ENCODE results near the gene BTNL2. TPM values are rescaled to one million over a fixed set of nuclear protein-coding genes. Genes with fewer than 3 reads are reported as not detected.
"Not testable (repeated sequence)": the region's sequence is repeated elsewhere in the genome, so short reads cannot be mapped to it uniquely, and the experiment has no call there.

Gene BTNL2
- total RNA-seq, 1 experiment from 2014 or later: not detected

DNA sequence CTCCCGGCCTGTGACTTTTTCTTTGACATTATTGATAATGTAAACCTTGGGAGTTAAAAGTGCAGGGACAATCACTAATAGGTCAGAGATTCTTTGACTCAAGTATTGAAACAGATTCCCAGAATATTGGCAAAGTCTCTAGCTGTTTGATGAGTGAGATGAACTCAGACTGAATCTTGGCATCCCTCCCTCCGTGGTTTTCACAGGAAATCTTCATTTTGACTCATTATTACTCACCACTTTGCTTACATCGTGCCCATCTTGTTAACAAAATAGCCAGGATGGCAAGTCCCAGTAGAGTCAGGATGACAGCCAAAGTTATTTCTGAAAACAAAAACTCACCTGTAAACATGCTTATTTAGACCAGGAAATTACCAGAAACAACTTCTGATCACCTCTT, 37.3 kb downstream of the BTNL2 start:
- peak; percentile 83 for DNase-seq (ENCODE audit: low spot score)

DNA sequence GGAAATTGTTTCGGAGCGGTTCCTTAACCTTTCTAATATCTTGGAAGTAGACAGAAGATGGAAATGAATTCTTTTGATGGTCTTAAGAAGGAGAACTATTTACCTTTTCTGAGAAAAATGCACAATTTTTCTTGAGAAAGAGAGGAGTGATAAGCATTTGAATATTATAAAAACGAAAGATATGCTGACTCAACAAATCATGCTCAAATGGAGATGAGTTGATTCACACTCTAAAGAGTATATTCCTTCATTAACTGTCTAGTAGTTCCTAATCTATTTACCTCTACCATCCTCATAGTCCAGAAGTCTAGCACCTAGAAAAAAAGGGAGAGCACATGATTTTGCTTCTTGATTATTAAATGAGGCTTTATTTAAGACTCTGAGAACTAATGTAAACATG, 39.3 kb downstream of the BTNL2 start:
- DNase-seq (ENCODE audit: low spot score): no peak

DNA sequence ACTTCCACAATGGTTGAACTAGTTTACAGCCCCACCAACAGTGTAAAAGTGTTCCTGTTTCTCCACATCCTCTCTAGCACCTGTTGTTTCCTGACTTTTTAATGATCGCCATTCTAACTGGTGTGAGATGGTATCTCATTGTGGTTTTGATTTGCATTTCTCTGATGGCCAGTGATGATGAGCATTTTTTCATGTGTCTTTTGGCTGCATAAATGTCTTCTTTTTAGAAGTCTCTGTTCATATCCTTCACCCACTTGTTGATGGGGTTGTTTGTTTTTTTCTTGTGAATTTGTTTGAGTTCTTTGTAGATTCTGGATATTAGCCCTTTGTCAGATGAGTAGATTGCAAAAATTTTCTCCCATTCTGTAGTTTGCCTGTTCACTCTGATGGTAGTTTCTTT, 47.8 kb downstream of the BTNL2 start:
- DNase-seq (ENCODE audit: low spot score): not testable (repeated sequence)

DNA sequence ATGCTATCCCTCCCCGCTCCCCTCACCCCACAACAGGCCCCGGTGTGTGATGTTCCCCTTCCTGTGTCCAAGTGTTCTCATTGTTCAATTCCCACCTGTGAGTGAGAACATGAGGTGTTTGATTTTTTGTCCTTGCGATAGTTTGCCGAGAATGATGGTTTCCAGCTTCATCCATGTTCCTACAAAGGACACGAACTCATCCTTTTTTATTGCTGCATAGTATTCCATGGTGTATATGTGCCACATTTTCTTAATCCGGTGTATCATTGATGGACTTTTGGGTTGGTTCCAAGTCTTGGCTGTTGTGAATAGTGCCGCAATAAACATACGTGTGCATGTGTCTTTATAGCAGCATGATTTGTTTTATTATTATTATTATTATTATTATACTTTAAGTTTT, 48.4 kb downstream of the BTNL2 start:
- not testable (repeated sequence) for DNase-seq (ENCODE audit: low spot score)

DNA sequence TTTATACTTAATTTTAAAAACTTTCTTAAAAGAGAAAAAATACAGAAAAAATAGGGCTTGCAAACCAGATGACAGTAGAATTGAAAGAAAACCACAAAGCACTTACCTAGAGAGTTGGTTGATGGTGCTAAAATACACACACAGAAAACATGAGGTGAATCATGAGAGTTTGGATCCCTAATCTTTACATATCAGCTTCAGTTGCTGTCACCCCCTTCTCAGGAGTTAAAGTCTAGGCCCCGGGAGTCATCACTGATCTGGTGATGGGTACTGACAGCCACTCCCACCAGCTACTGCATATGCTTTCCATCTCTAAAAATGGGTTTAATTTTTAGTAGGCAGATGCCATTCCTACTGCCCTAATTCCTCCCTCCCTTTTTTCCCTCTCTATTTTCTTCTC, 52.0 kb downstream of the BTNL2 start:
- DNase-seq (ENCODE audit: low spot score): no peak

DNA sequence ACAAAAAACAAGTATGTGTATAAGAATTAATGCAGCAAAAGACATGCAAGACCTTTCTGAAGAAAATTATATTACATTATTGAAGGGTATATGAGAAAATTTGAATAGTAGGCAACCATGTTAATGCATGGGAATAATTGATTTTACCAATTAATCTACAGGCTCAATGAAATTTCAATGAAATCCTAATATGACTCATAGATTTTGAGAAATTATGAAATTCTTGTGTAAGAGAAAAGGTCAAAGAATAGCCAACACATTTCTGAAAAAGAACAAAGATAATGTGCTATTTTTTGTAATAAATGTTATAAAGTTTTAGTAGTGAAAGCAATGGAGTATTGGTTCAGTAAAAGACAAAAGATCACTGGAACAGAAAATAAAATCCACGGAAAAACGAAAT, 53.6 kb downstream of the BTNL2 start:
- DNase-seq (ENCODE audit: low spot score): no peak

Other genes starting within 250 kb of the BTNL2 start
- 1.9 and 4.9 TPM in 2 replicates for gene EGFL8, start 242.6 kb downstream of the BTNL2 start, total RNA-seq (2014; rRNA removed; shearing (Covaris generic))
- 29.6 and 36.2 TPM in 2 replicates for gene AGPAT1, start 231.1 kb downstream of the BTNL2 start, total RNA-seq (2014; rRNA removed; shearing (Covaris generic))
- gene RNF5, start 228.8 kb downstream of the BTNL2 start, total RNA-seq (2014; rRNA removed; shearing (Covaris generic)): 59.4 and 61.7 TPM in 2 replicates
- 0.60 and 2.2 TPM in 2 replicates for gene AGER, start 222.9 kb downstream of the BTNL2 start, total RNA-seq (2014; rRNA removed; shearing (Covaris generic))
- gene PBX2, start 217.0 kb downstream of the BTNL2 start, total RNA-seq (2014; rRNA removed; shearing (Covaris generic)): 18.1 and 21.4 TPM in 2 replicates
- gene GPSM3, start 214.5 kb downstream of the BTNL2 start, total RNA-seq (2014; rRNA removed; shearing (Covaris generic)): 3.1 and 3.4 TPM in 2 replicates
- 0.81 and 1.6 TPM in 2 replicates for gene NOTCH4, start 183.1 kb downstream of the BTNL2 start, total RNA-seq (2014; rRNA removed; shearing (Covaris generic))
- not detected in 2 replicates for gene TSBP1, start 35.3 kb downstream of the BTNL2 start, total RNA-seq (2014; rRNA removed; shearing (Covaris generic))
- gene HLA-DRA, start 32.7 kb upstream of the BTNL2 start, total RNA-seq (2014; rRNA removed; shearing (Covaris generic)): not detected in 2 replicates
- gene HLA-DRB5, start 123.1 kb upstream of the BTNL2 start, total RNA-seq (2014; rRNA removed; shearing (Covaris generic)): not detected in 2 replicates
- 0.07 TPM in 1 of 2 replicates, not detected in the other for gene HLA-DRB1, start 182.7 kb upstream of the BTNL2 start, total RNA-seq (2014; rRNA removed; shearing (Covaris generic))
- not detected in 2 replicates for gene HLA-DQA1, start 230.2 kb upstream of the BTNL2 start, total RNA-seq (2014; rRNA removed; shearing (Covaris generic))